Fibroblast of mammary gland (primary cell): ENCODE measurements around the gene INS.

Experiments
- DNase-seq: peaks from one replicate; pipeline ENCODE4 v3.0.0-alpha.2; 2010; ENCODE audit warnings: low read depth
- H3K4me3 ChIP-seq: 2 replicates; pipeline ENCODE4 v1.5.1; 2011; ENCODE audit warnings: low read depth, mild to moderate bottlenecking, low read length, moderate library complexity; ENCODE audit not compliant: control insufficient read depth
- TF ChIP-seq, protein P1 (sequence below): conservative IDR thresholded peaks from 2 replicates; pipeline ENCODE4 v1.5.1; 2011; ENCODE audit warnings: low read depth, low read length, inconsistent platforms; ENCODE audit not compliant: control insufficient read depth, insufficient read depth

The INS gene

DNA sequence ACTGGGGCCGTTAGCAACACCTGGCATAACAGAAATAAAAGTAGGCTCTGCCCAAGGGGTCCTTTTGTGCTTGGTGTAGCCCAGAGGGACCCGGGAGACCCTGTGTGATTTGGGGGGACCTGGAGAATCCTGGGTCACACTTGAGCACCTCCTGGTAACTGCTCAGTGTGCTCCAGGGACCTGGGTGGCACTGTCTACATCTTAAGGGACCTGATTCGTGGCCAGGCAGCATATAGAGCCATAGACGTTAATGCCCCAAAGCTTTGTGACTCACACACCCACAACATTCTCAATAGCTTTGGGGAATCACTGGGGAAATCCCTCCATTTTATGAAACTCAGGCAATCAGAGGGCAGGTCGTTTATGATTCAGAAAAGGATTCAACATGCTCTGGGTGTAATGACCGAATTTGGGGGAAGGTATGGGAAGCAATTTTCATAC, 18.2 kb downstream of the INS start:
- TF ChIP-seq, protein P1, sequence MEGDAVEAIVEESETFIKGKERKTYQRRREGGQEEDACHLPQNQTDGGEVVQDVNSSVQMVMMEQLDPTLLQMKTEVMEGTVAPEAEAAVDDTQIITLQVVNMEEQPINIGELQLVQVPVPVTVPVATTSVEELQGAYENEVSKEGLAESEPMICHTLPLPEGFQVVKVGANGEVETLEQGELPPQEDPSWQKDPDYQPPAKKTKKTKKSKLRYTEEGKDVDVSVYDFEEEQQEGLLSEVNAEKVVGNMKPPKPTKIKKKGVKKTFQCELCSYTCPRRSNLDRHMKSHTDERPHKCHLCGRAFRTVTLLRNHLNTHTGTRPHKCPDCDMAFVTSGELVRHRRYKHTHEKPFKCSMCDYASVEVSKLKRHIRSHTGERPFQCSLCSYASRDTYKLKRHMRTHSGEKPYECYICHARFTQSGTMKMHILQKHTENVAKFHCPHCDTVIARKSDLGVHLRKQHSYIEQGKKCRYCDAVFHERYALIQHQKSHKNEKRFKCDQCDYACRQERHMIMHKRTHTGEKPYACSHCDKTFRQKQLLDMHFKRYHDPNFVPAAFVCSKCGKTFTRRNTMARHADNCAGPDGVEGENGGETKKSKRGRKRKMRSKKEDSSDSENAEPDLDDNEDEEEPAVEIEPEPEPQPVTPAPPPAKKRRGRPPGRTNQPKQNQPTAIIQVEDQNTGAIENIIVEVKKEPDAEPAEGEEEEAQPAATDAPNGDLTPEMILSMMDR = no peak
- peak; percentile 42 for DNase-seq
- no peak overlapping the region for H3K4me3 ChIP-seq

DNA sequence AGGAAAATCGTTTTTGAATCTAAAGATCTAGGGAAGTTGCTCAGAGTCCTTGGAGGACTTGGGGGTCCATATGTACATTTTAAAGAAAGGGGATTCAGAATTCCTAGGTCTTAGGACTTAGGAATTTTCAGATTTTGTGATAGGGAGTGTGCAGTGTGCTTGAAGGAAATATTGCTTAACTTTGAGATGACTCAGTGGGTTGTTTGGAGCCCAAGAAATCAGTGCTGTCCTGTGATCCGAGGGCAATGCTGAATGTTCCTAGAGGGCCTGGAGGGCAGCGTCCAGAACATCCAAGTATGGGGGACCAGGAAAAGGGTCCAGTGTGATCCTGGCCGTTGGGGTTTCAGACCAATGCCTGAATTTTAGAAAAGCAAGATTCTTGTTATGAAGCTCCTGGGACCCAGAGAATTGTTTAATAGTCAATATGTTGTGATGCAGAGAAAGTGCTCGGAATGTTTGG, 18.7 kb downstream of the INS start:
- DNase-seq = peak; percentile 47
- no peak overlapping the region for H3K4me3 ChIP-seq

DNA sequence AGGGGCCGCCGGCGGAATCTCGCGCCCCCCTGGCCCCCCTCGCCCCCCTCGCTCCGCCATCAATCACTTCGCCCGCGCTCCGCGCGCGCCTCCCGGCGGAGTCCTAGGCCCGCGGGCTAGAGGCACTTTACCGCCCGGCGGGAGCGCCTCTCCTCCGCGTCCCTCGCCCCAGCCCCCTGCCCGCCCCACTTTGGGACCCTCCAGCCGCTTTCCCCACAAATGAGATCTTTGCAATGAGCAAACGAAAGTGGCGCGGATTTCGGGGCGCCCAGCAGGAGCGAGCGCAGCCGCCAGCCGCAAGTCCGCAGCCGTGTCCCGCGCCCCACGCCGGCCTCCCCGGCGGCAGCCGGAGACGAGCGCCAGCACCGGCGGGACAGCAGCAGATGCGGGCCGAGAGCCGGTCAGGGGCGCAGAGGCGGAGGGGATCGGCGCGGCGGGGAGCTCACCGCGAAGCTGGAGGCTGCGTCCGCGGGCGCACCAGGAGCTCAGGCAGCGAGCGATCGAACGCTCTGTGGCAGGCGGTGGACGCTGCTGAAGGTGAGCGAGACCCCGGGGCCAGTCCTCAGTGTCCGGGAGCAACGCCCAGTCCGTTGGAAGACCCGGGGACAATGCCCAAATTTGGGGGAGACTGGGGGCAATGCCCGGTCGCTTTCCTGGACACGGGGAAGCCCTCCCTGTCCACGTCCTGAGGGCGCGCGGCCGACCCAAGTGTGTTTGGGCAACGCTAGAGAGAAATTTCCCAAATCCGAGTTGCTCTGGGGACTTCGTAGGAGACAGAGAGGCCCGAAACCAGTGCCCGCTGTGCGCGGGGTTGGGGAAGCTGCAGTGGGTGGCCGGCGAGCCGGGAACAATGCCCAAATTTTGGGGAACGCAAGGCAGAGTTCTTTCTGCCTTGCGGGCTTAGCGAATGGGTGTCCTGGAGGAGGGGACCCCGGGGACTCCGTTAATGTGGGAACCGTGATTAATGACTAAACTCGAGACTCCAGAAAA, 20.3 kb downstream of the INS start:
- TF ChIP-seq, protein P1 = no peak
- no peak overlapping the region for H3K4me3 ChIP-seq
- no peak for DNase-seq

More for the DNA sequence above, 18.7 kb downstream of the INS start:
- TF ChIP-seq, protein P1 = no peak

DNA sequence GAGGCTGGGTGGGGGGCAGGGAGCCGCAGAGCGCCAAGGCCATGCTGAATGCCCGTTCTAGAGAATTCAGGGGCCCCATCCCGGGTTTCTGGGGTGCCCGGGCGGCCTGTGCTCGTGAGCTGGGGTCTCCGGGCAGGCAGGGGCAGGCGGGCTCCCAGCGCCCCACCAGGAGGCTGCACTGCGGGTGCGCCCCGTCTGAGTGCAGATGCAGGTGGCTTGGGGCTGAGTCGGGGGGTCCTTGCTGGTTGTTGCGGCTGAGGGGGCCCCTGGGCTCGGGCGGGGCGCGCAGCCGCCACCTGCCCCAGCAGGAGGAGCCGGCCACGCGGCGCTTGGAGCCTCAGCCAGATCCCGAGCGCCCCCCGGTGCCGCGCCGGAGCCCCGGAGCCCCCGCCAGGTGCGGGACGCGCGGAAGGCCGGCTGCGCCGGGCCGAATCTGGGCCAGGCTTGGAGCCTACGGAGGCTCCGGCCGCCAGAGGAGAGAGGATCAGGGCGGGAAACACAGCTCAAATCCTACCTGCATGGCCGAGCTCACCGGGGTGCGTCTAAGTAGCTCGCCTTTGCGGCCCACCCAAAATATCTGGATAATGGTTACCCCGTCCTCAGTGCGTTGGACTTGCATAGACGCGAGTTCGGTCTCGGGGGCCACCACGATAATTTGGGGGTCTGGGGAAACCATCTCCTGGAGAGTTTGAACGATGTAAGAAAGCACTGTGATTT, 21.2 kb downstream of the INS start:
- no peak overlapping the region for H3K4me3 ChIP-seq
- DNase-seq = no peak
- TF ChIP-seq, protein P1 = no peak

DNA sequence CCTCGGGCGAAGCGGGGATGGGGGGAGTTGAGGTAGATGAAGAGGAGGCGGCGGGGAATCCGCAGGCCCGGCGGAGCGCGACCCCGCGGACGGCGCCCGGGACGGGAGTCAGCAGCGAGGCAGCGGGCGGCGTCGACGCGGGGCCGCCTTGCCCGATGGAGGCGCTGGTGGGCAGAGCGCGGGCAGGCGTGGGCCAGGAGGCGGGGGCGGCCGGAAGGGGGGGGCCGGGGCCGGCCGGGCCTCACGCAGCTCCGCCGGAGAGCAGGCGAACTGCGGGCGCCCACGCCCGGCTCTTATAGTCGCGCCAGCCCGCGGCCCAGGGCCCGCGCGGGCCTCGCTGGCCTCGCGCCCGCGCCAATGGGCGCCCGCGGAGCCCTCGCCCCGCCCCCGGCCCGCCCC, 21.9 kb downstream of the INS start, which contains the start of gene IGF2:
IGF2 (minus strand) TSS at position 267 of the 399 bp plus-strand sequence. CDS start 3,866 bp downstream, outside the sequence.
- no peak for DNase-seq
- TF ChIP-seq, protein P1 = no peak
- no peak within 1 kb of the TSS for H3K4me3 ChIP-seq

DNA sequence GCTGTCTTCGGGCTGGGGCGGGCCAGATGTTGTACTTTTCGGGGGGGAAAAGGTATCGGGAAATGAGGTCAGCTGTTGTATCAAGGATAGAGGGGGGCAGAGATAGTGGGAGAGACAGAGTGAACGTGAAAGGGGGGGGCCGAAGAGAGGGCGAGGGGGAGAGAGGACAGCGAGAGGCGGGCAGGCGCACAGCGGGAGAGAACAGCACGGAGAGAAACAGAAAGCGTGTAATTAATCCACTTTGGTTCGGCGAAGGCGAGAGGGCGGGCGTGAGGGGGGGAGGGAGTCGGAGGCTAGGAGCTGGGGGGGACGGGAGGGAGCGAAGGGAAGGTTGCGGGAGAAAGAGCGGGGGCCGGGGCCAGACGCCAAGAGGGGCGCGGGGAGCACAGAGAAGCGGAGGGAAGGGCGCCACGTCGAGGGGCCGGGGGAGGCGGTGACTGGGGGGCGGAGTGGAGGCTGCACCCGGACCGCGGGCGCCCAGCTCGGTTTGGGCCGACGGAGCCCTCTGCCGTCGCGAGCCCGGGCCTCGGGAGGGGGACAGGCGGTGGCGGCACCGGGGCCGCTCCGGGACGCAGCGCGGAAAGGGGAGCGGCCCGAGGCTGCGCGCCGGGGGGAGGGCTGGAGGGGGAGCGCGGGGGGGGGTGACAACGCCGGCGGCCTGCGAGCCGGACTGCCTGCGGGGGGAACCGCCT, 22.4 kb downstream of the INS start:
- no peak overlapping the region for H3K4me3 ChIP-seq
- TF ChIP-seq, protein P1 = no peak
- DNase-seq = no peak
